Right lung (tissue), 5 donors: ENCODE results near the gene LIMS2. TPM values are rescaled to one million over a fixed set of nuclear protein-coding genes. Genes with fewer than 3 reads are reported as not detected.

Experiments
- DNase-seq, 2 donors: peaks; one replicate each; pipeline ENCODE4 v3.0.0-alpha.2; 2013
- polyA plus RNA-seq, 5 donors: library from polyadenylated mRNA; unstranded; fragments of 120-200 nt; gene quantifications; one replicate each; pipeline versions ENCODE4 v1.2.1 to v1.2.3, GENCODE V29; 2013; ENCODE audit warnings: inconsistent platforms in 1 of 5, low replicate concordance in 1 of 5; ENCODE audit not compliant: insufficient read length in 5 of 5, insufficient read depth in 1 of 5

Gene LIMS2
- polyA plus RNA-seq, 5 donors = 19.1 to 36.9 (median 25.1) TPM

DNA sequence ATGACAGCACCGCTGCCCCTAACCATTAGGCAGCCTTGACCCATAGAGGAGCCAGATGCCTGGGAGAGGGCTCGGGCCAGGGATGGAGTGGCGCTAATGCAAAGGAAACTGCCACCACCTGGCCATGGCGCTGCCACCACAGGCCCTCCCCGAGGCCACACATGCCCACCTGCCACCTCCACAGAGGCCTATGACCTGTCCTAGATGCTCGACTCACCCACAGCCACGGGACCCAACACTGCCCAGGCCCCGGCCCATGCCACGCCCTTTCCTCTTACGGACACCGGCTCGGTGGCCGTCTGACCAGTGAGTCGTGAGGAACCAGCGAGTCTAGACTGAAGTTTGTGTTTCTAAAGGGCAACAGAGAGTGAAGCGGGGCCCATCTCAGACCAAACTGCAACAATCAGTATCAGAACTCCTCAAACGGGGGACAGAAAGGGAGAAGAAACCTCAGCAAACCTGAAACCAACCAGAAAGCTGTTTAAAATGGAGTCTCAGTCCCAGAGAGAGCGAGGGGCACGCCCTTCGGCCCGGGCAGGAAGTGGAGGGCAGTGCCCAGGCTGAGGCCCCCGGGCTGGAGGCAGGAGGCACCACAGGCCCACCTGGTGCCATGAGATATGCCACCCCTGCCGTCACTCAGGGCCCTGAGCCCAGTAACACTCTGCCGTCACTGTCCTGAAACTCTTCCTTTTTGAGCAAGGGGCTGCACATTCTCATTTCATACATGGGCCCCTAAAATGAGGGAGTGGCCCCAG is 28.7 kb downstream of the LIMS2 start:
- no peak for DNase-seq

DNA sequence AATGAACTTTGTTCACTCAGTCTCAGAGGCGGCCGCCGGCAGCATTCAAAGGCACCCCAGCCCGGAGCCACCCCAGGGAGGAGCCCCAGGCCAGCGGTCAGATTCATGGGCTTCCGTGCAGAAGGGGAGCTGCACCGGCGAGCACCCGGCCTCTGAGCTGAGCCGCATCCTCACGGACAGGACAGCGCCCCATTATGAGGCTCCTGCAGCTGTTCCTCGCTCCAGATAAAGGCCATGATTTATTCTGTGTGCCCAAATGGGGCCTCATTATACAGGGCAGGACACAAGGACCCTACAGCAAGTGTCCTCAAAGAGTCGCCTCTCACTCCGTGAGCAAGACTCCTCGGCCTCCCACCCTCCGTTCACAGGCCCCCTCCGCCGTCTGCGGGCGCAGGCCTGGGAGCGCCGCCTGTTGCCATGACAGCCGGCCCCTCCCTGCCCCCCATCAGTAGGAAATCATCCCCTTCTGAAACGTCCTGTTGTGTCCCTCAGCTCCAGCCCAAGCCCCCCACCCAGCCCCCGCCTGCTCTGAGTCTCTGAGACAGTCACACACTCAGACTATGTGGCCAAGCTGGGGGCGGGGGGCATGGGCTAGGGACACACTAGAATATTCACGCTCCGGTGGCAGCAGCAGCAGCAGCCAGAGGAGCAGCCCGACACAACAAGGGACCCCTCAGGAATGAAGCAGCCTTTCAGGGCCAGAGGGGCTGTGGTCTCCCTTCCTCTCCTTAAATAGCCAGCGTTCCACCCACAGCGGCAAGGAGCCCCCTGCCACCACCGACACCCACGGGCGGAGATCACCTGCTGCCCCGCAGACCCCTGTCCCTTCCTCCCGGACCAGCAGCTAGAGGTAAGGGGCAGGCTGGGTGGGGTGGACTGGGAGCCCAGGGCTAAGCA is 29.7 kb downstream of the LIMS2 start, which contains the start of gene GPR17:
Gene GPR17 (plus strand): TSS at position 759 of the 897 bp plus-strand sequence. CDS start 4,583 bp downstream, outside the sequence.
- DNase-seq = no peak

DNA sequence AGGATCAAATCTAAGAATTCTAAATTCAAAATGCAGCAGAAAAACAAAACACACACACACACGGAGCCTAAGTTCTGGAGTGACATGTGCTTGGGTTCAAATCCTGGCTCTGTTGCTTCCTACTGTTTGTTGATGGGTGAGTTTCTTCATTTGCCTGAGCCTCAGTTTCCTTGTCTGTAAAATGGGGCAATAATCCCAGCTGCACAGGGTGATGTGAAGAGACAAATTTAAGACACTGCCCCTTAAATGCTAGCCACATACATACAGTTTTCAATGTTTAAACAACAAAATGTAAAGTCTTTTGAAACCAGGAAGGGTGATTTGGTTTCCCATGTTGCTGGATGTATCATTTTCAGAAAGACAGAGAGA is 30.3 kb downstream of the LIMS2 start:
- no peak for DNase-seq

- no peak for DNase-seq
These were observed 31.0 kb downstream of the LIMS2 start for GRCh38 chr2:127644066-127645025.

DNA sequence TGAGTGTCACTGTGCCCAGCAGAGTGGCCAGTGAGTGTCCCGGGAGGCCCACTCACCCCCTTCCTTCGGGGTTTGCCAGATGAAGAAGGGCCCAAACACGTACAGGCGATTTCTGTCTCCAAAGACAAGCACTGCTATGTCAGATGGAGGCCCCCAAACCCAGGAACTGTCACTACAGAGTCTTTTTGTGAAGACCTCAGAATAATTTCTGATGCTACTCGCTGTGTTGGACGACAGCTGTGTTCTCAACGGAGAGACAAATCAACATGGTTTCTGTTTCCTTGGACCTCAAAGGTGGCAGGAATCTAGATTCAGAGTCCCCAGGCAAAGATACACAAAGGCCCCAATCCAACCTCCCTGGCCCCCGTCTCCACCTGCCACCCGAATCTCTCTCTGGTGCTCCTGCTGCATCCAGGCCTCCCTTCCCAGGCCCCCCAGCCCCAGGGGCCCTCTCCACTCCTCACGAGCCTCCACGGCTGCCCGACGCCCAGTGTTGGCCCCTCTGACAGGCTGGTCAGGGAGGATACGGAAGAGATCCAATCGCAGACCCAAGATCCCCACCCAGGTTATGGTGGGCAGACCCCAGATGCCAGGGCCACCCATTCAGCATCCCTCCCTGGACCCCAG is 31.8 kb downstream of the LIMS2 start:
- DNase-seq = no peak

GRCh38 chr2:127642706-127643438 is 32.5 kb downstream of the LIMS2 start:
- DNase-seq = no peak

DNA sequence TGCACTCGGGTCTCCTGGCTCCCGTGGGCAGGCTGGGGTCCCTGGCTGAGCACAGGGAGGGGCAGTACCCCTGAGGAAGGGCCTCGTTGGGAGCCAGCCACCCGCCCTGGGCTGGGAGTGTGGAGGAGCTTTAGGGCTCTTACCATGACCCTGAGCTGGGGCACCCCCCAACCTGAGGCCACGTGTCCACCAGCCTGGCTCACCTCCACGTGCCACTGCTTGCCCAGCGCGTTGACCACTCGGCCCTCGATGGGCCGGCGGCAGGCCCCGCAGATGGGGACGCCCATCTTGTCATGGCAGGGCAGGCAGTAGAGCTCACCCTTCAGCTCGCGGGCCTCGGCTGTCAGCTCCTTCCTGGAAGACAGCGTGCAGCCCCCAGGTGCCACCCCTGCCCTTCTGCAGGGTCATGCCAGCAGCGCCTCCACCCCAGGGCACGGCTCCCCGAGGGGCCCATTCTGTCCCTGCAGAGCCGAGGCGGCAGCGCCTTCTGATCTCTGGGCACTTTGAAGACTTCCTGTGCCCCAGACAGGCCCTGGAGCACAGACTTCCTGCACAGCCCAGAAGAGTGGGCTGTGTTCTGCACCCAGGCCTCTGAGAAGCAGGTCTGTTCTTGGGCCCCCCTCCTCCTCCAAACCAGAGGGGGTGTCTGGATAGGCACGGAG is 33.4 kb downstream of the LIMS2 start:
- no peak for DNase-seq

DNA sequence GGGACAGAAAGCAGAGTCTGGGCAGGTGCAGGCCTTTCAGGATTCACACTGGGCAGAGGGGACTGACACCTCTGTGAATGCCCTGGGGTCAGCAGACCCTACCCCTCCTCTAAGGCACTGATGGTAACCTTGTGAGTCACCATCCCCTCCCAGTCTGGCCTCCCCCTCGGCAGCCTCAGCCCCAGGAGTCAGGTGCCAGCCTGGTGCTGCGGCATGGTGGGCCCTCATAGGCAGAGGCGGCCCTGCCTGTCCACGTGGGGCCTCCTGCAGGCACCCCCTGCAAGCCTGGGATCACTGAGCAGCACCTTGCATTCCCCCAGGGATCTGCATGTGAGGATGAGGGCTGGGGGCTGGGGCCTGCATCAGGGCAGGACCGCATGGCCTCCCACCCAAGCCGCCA is 34.2 kb downstream of the LIMS2 start:
- no peak for DNase-seq

- no peak for DNase-seq
These were observed 35.0 kb downstream of the LIMS2 start for GRCh38 chr2:127640082-127641072.

- DNase-seq = no peak
These were observed 36.2 kb downstream of the LIMS2 start for GRCh38 chr2:127639111-127639474.

- DNase-seq = no peak
These were observed 36.8 kb downstream of the LIMS2 start for GRCh38 chr2:127638361-127639110.

DNA sequence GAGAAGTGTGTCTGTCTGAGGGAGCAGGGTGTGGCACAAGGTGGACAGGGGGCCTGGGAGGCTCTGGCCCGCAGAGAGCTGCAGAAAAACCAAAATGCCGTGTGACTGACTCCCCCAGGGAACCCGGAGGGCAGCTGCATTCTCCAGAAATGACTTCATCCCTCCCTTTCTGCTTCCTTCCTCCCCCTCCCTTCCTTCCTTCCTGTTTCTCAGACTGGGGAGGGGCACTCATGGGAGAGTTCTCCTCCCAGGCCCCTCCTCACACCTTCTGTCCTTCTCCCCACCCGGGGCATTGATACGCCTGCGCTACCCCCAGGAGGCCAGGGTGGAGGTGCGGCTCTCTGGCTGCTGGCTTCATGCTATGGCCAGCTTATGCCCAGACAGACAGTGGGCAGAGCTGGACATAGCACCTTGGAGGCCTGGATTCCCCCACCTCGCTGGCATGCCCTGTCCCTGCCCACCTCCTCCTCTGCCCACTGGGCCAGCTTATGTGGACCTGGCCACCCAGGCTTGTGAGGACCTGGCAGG is 37.5 kb downstream of the LIMS2 start:
- no peak for DNase-seq

- DNase-seq = no peak
These were observed 38.1 kb downstream of the LIMS2 start for GRCh38 chr2:127637236-127637630.

- no peak for DNase-seq
These were observed 38.8 kb downstream of the LIMS2 start for GRCh38 chr2:127636248-127637235.

DNA sequence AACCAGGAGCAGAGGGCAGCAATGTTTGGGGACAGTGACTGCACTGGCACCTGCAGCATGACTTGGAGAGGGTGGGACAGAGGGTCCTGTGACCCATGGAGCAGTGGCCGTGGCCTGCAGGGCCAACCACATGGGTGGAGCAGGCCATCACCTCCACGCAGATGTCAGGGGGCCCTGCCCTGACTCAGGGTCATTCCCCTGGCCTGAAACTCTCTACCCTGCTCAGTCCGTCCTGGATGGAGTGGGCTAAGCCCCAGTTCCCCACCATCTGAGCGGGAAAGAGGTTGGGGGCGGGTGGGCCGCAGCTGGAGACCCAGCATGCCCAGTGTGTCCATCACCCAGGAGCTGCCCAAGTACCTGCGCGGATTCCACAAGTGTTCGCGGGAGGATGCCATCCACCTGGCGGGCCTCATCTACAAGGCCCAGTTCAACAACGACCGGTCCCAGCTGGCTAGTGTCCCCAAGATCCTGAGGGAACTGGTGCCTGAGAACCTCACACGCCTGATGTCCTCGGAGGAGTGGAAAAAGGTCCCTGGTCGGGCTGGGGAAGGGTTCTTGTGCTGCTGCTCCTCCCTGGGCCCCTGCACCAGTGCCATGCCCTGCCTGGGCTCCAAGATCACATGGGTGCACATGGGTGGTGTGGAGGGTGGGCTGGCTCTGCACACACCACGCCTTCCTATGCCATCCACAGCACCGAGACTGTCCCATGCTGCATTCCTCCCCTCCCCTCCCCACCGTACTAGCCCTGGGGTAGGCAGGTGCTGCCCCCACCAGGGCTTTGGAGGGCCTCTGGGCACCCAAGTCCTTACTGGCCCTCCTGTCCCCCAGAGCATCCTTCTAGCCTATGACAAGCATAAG is 39.7 kb downstream of the LIMS2 start:
- DNase-seq = no peak
